Testis (tissue), 3 donors: ENCODE measurements around the gene MIGA2. TPM values are rescaled to one million over a fixed set of nuclear protein-coding genes. Genes with fewer than 3 reads are reported as not detected.

Experiments
- DNase-seq: peaks from one replicate; pipeline ENCODE4 v3.0.0-alpha.2; 2019
- H3K27ac ChIP-seq, 2 donors: fragments of 200-600 bp; sonication (generic); one replicate each; pipeline ENCODE4 v1.5.1; 2019
- H3K27me3 ChIP-seq: fragments of 200-600 bp; sonication (generic); one replicate; pipeline ENCODE4 v1.5.1; 2019
- H3K36me3 ChIP-seq: fragments of 200-600 bp; sonication (generic); one replicate; pipeline ENCODE4 v1.5.1; 2017; ENCODE audit warnings: low read depth; ENCODE audit errors: missing control alignments
- H3K4me1 ChIP-seq: fragments of 200-600 bp; sonication (generic); one replicate; pipeline ENCODE4 v1.5.1; 2019
- H3K4me3 ChIP-seq, 2 donors: fragments of 200-600 bp; sonication (generic); one replicate each; pipeline ENCODE4 v1.5.1; 2017 to 2019
- H3K9me3 ChIP-seq: fragments of 200-600 bp; sonication (generic); one replicate; pipeline ENCODE4 v1.5.1; 2017
- POLR2A ChIP-seq: fragments of 450-650 bp; IDR thresholded peaks from one replicate; pipeline ENCODE4 v1.6.1; 2017; ENCODE audit warnings: antibody characterized with exemption, mild to moderate bottlenecking, moderate library complexity
- WGBS, 2 donors: methylation state at CpG; one replicate each; pipeline ENCODE4 v1.1.5; 2018; 5-methylcytosine and 5-hydroxymethylcytosine counted together
- intact Hi-C: fragments of 100-400 bp; cut with DNase I; formaldehyde crosslinking; loops from one replicate; pipeline ENCODE4 v1.15.1; 2023; ENCODE audit warnings: low total_unique reads
- polyA plus RNA-seq: library from polyadenylated mRNA; stranded (reverse); fragments of 350-450 nt; fragmentation: Illumina TruSeq; extraction: RNeasy Lipid Tissue Mini Kit (QIAGEN cat#74804); gene quantifications from one replicate; pipeline ENCODE4 v1.2.3, GENCODE V29; 2014; ENCODE audit warnings: low read depth, low replicate concordance; ENCODE audit not compliant: insufficient read depth
- total RNA-seq, 2 donors: library from RNA; depleted of rRNA; stranded (reverse); fragments of >200 nt; gene quantifications; one replicate each; pipeline ENCODE4 v1.2.3, GENCODE V29; 2016
- TF ChIP-seq, protein P1 (sequence below), 3 experiments: fragments of 450-650 bp in 2 of 3; fragments of 200-600 bp in 1 of 3; sonication (generic) in 1 of 3; IDR thresholded peaks; one replicate each; pipeline ENCODE4 v1.5.1; 2016 to 2019; ENCODE audit warnings: antibody characterized with exemption in 3 of 3, mild to moderate bottlenecking in 2 of 3, moderate library complexity in 1 of 3

Gene MIGA2
- total and polyA plus RNA-seq, 3 donors from 2014 or later, result 22.9 to 42.7 (median 42.0) TPM

DNA sequence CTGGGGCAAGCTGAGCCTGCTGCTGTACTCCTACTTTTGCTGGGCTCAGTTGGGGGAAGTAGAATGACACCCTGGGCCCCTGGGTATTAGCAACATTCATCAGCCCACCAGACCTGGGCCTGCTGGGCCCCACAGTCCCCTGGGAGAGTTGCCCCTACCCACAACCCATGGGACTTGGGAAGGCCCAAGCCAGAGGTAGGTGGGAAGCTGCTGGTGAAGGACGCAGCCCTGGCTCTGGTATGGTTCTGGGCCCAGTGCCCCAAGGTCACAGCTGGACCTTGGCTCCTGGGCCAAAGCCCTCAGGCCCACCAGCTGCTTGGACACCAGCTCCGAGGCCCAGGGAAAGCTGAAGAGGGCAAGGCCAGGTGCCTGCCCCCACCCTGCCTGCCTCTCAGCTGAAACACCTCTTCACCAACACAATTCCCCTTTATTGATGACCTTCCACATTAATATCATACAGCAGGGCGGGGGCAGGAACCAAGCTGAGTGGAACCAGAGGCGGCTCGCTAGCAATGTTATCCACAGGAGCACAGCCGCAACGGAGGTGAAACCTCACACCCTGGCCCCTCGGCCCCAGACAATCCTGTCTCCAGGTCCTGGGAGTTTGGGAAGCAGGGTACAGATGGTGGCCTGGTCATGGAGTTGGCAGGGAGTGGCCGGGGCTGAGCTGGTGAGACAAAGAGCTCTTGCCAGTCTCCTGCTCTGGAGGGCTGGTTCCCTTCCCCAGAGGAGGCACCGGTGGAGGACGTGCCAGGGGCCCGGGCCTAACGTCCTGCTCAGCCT, 58.2 kb downstream of the MIGA2 start:
- Histone ChIP-seq H3K4me1 (peaks cover 13% of the 10 kb centered on the region), H3K27me3 (no peaks in the 10 kb centered on the region), H3K27ac (peak overlapping the region in 1 of 2 donors; percentile 19), H3K36me3 (no peaks in the 10 kb centered on the region), H3K9me3 (no peaks in the 10 kb centered on the region), H3K4me3 (no peak overlapping the region)
- TF ChIP-seq POLR2A, result no peak
- TF ChIP-seq, protein P1, sequence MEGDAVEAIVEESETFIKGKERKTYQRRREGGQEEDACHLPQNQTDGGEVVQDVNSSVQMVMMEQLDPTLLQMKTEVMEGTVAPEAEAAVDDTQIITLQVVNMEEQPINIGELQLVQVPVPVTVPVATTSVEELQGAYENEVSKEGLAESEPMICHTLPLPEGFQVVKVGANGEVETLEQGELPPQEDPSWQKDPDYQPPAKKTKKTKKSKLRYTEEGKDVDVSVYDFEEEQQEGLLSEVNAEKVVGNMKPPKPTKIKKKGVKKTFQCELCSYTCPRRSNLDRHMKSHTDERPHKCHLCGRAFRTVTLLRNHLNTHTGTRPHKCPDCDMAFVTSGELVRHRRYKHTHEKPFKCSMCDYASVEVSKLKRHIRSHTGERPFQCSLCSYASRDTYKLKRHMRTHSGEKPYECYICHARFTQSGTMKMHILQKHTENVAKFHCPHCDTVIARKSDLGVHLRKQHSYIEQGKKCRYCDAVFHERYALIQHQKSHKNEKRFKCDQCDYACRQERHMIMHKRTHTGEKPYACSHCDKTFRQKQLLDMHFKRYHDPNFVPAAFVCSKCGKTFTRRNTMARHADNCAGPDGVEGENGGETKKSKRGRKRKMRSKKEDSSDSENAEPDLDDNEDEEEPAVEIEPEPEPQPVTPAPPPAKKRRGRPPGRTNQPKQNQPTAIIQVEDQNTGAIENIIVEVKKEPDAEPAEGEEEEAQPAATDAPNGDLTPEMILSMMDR (IDR thresholded peaks at IDR 0.05), result no peak
- intact Hi-C loops, result no loop called here
- 42 to 52% methylated on average over 12 to 13 of the region's 13 CpGs for WGBS, 2 donors
- peak; percentile 38 for DNase-seq

- no peaks in the 10 kb centered on the region for H3K36me3 ChIP-seq
- H3K27me3 ChIP-seq, result no peaks in the 10 kb centered on the region
- no peak overlapping the region for H3K27ac ChIP-seq
- H3K9me3 ChIP-seq, result no peaks in the 10 kb centered on the region
- no peak for TF ChIP-seq POLR2A
- TF ChIP-seq, protein P1 (IDR thresholded peaks at IDR 0.05), result no peak
- intact Hi-C loops, result no loop called here
- peaks cover 13% of the 10 kb centered on the region for H3K4me1 ChIP-seq
- 84 to 86% methylated on average over 21 of the region's 21 CpGs for WGBS, 2 donors
- no peak overlapping the region for H3K4me3 ChIP-seq
- no peak for DNase-seq
Measured at GRCh38 chr9:129095170-129095667, 58.8 kb downstream of the MIGA2 start.

GRCh38 chr9:129095908-129096307, 59.5 kb downstream of the MIGA2 start:
- Histone ChIP-seq H3K9me3 (no peaks in the 10 kb centered on the region), H3K4me1 (peaks cover 13% of the 10 kb centered on the region), H3K4me3 (no peak overlapping the region), H3K27me3 (no peaks in the 10 kb centered on the region), H3K27ac (no peak overlapping the region), H3K36me3 (no peaks in the 10 kb centered on the region)
- intact Hi-C loops, result no loop called here
- WGBS, 2 donors, result 75 to 92% methylated on average over 5 to 11 of the region's 12 CpGs
- DNase-seq, result no peak
- TF ChIP-seq, protein P1 (IDR thresholded peaks at IDR 0.05), result no peak
- TF ChIP-seq POLR2A, result no peak

GRCh38 chr9:129097671-129098306, 61.4 kb downstream of the MIGA2 start:
- peaks cover 13% of the 10 kb centered on the region for H3K4me1 ChIP-seq
- H3K36me3 ChIP-seq, result no peaks in the 10 kb centered on the region
- no peaks in the 10 kb centered on the region for H3K27me3 ChIP-seq
- no peaks in the 10 kb centered on the region for H3K9me3 ChIP-seq
- no peak for DNase-seq
- H3K27ac ChIP-seq, result no peak overlapping the region
- TF ChIP-seq POLR2A, result no peak
- TF ChIP-seq, protein P1 (IDR thresholded peaks at IDR 0.05), result no peak
- H3K4me3 ChIP-seq, result no peak overlapping the region
- 93 to 96% methylated on average over 5 to 16 of the region's 16 CpGs for WGBS, 2 donors
- intact Hi-C loops, result no loop called here
